ENCODE results near the gene DGKK.

DNA sequence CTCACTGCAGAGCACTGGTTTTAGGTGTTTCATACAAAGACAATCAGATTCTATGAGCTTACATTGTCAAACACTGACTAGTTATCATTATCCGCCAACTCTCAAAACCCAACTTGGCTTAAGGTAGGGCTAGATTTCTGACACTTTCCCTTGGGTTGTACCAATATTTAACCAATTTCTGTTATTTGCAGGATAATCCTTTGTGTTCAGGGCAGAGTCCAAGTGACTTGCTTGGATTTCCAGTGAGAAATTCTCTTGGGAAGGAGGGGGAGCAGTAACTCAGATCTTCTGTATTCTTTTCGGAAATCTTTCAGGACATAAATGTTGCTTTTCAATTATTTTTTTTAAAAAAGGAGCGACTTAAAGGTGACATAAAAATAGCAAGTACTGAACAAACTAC lies 23.1 kb downstream of the DGKK start:
- TF ChIP-seq EP300 (IDR thresholded peaks at IDR 0.05) (no peak), CTCF (IDR thresholded peaks at IDR 0.05) (no peak)
